ENCODE results near the gene SH2D7.

GRCh38 chr15:78050441-78050809 is 41.9 kb upstream of the SH2D7 start:
- no peak for TF ChIP-seq POLR2A (IDR thresholded peaks at IDR 0.05)
- TF ChIP-seq, protein P1, sequence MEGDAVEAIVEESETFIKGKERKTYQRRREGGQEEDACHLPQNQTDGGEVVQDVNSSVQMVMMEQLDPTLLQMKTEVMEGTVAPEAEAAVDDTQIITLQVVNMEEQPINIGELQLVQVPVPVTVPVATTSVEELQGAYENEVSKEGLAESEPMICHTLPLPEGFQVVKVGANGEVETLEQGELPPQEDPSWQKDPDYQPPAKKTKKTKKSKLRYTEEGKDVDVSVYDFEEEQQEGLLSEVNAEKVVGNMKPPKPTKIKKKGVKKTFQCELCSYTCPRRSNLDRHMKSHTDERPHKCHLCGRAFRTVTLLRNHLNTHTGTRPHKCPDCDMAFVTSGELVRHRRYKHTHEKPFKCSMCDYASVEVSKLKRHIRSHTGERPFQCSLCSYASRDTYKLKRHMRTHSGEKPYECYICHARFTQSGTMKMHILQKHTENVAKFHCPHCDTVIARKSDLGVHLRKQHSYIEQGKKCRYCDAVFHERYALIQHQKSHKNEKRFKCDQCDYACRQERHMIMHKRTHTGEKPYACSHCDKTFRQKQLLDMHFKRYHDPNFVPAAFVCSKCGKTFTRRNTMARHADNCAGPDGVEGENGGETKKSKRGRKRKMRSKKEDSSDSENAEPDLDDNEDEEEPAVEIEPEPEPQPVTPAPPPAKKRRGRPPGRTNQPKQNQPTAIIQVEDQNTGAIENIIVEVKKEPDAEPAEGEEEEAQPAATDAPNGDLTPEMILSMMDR (IDR thresholded peaks at IDR 0.05) = no peak
